GM19239 (cell line): ENCODE results near the gene LTBP1.

Experiments
- DNase-seq: peaks from one replicate; pipeline ENCODE4 v3.0.0; 2011; ENCODE audit warnings: low spot score; ENCODE audit not compliant: insufficient read length
- FAIRE-seq: peaks from 2 replicates; lab custom pipeline; 2011; peaks lifted over from hg19 to GRCh38; lab: Jason Lieb, UNC

The LTBP1 gene

DNA sequence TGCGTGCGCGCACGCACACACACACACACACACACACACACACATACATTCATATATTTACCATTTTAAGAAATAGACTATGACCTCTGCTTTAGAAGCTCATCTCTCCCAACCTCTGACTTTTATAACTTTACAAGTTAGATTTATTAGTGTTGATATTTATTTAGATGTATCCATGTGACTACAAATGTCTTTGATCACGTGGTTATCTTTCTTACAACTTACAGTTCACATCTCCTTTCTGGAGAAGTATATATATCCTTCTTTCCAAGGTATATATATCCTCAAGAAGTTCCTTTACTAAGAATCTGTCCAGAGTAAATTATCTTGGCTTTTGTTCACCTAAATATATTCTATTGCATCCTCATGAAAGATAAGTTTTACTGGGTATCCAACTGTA is 16.3 kb upstream of the LTBP1 start:
- DNase-seq = no peak
- FAIRE-seq = no peak

DNA sequence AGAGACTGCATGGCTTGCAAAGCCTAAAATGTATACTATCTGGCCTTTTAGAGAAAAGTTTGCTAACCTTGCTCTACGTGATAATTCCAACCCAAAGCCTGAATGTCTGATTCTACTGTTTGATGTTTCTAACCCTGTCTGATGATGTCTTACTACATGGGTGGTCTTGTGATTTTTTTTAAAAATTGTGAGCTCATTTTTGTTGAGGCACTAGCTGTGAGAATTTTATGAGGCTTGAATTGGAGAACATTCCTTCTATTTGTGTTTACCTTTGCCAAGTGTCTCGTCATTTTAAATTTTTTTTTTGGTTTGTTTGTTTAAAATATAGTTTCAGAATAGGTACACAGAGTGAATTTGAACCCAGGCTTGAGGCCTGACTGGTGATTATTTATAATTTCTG is 15.2 kb upstream of the LTBP1 start:
- DNase-seq = no peak
- no peak for FAIRE-seq

DNA sequence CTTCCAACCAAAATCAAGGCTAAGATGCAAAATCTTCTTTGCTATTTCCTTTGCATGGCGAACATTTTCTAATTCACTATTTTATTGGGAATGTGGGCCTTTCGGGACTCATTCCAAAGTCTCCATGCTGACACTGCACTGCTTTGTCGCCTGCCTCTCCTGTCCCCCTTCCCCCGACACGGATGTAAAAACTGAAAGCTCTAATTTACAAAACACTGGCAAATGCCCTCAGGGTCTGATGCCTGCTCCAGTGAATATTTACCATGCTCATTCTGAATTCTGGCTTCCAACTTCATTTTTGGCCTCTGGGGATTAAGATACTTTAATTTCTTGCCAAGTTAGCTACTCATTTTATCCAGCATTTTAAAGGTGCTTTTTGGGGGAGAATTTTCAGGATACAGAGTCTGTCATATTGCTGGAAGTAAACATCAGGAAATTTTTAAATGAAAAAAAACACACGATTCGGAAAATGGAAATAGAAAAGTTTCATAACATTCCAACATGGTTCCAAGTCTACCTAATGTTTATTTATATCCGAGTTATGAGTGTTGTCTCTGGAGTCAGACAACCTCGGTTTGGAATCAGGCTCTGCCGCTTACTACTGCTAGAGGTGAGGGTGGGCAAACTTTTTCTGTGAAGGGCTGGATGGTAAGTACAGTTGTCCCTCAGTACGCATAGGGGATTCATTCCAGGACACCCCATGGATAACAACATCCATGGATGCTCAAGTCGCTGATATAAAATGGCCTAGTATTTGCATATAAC is 14.6 kb upstream of the LTBP1 start:
- FAIRE-seq = no peak
- DNase-seq = no peak

DNA sequence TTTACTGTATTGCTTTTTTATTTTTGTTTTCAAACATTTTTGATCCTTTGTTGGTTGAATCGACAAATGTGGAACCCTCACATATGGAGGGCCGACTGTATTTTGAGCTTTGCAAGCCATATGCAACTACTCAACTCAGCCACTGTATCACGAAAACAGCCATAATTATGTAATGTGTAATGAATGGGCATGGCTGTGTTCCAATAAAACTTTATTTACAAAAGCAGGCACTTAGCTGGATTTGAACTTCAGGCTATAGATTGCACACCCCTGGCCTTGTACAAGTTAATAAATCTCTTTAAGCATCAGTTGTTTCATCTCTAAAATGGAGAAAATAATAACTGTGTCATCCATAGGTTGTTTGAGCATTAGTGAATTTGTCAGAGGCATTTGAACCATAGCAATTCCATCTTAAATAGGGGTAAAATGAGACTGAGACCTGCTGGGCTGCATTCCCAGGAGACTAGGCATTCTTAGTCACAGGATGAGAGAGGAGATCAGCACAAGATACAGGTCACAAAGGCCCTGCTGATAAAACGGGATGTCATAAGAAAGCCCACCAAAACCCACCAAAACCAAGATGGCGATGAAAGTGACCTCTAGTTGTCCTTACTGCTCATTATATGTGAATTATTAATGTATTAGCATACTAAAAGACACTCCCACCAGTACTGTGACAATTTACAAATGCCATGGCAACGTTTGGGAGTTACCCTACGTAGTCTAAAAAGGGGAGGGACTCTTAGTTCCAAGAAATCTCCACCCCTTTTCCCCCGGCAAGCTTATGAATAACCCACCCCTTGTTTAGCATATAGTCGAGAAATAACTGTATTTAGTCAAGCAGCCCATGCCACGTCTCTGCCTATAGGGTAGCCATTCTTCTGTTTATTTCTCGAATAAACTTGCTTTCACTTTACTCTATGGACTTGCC is 13.7 kb upstream of the LTBP1 start:
- DNase-seq = no peak
- FAIRE-seq = no peak

DNA sequence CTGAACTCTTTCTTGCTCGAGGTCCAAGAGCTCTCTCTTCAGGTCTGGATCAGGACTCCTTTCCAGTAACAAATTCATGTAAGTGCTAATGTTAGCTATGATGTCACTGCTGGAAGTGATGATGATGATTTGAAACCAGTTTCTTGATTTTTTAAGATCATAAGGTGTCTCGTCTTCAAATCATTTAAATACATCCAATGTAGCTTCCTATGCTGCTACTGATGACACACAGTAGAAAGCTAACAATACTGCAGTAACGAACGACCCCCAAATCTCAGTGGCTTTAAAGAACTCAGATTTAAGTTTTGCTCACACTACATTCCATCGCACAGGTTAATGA is 13.0 kb upstream of the LTBP1 start:
- FAIRE-seq = no peak

DNA sequence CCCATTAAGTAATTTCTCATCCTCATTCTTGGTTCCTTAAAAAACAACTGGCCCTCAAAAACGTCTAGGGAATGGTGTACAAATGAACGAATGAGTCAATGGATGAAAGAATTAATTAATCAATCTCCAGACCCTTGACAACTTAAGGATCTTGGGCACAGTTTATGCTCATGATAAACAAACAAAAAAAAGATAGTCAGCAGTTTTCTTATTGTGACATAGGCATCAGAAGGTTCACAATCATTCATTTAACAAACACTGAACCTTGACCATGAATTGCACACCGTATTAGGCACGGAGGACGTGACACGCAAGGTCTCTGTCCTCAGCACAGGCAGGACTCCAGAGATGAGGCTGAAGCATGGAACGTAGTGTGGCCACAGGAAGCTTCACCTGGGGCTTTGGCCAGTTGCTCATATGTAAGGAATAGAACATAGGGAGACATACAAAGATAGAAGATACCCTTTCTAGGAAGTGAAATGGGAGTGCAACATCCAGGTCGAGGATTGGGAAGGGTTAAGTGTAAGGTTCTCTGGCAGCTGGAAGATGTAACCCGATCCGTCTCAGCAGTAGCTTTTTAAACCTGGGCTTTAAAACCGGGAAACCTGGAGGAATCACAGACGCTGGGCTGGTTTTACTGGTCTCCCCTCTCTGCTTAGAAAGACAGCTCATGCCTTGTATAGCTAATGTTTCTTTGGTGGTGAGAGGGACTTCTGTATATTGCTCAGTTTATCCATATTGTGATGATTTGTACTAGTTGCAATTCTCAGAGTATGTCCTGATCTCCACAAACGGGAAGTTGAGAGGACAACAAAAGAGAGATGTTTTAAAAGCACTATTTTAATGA is 8.9 kb upstream of the LTBP1 start:
- DNase-seq (no peak), FAIRE-seq (no peak)

More for the DNA sequence above, 13.0 kb upstream of the LTBP1 start:
- no peak for DNase-seq

DNA sequence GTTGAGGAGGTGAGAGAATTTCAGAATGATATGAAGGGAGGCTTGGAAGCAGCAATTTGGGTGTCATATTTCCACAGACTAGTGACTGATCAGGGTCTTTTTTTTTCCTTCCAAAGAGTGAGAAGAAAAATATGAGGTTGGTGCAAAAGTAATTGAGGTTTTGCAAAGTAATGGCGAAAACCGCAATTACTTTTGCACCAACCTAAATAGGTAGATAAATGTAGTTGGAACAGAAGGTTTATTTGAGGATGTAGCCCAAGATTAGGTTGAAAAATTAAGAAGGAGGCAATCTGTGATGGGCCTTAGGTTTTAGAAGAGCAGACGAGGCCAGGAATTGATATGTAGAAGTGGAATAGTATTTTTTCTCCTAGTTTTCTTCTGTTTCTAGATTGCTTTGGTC is 7.8 kb upstream of the LTBP1 start:
- DNase-seq = no peak
- FAIRE-seq = no peak

DNA sequence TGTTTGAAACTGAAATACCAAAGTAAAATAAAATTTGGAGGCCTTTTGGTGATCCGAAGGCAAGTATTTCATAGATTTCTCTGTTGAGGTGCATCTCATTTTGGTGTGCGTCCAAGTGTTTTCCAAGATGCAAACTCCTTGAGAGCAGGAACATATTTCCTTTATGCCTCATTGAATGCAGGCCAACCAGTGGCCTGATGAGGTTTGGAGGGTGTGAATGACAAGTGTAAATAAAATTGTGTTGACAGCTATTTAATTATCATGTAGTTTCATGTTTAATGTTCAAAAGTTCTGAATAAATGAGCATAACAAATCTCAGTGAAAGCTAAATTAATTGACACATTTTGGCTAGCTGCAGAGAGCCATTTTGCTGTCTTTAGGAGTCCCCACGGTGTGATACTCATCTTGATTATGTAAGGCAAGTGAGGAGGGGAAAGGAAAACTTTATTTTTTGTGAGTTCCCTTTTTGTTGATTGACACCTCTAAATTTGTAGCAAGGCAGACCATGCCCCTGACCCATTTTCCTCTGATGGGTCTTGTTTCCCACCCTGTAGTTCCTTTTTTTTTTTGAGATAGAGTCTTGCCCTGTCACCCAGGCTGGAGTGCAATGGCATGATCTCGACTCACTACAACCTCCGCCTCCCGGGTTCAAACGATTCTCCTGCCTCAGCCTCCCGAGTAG is 6.3 kb upstream of the LTBP1 start:
- FAIRE-seq = no peak
- no peak for DNase-seq

DNA sequence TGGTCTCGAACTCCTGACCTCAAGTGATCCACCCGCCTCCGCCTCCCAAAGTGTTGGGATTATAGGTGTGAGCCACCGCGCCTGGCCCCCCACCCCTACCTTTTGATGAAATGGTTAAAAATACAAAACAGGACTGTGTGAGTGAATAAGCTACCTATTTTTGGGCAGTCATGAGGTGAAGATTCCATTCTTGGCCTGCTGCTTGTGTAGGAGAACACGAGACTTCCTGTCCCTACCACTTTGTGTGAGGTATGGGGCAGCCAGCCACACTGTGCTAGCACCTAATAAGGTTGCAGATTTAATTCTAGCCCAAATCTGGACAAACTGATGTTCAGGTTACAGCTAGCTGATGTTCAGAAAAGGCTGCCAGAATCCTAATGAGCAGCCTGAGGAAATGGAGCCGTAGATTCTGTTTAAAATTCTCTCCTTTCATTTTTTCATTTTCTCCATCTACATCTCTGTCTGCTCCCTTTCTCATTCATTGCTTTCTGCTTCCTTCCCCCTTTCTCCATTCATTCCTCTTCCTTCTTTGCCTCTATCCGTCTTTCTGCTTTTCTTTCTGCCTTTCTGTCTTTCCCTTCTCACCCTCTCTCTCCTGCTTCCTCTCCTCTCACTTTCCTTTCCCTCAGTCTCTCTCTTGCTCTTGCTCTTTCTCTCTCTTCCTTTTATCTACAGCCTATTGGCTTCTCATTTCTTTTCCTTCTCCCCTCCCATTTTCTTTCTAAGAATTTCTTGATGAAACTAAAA is 4.6 kb upstream of the LTBP1 start:
- DNase-seq (no peak), FAIRE-seq (no peak)

DNA sequence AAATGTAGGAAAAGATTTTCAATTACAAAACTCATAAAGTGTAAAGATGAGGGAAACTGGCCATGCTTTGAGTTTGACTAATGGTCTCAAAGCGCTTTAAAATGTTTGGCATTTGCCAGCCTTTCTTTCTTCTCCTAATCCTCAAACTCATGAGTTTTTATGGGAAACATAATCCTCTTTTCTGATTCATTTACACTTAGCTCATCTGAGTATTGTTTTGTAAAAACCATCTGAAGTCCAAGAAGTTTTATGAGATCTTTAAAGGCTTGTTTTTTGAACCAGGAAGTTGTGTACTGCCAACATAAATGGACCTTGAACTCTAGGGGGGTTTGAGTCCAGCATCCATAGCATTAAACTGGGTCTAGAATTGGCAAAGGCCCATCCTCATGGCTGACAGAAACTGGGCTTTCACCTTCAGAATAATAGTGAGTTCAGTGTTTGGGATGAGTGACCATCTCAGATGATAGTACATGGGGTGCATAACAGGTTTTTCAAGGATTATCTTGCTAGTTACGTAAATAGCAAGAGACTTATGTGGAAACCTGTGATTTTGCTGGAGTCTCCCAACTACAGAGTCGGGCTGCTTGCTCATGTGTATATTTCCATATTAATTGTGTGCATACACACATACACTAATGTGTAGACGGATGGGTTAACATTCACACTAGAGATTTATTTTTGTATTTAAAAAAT is 3.8 kb upstream of the LTBP1 start:
- no peak for DNase-seq
- no peak for FAIRE-seq

DNA sequence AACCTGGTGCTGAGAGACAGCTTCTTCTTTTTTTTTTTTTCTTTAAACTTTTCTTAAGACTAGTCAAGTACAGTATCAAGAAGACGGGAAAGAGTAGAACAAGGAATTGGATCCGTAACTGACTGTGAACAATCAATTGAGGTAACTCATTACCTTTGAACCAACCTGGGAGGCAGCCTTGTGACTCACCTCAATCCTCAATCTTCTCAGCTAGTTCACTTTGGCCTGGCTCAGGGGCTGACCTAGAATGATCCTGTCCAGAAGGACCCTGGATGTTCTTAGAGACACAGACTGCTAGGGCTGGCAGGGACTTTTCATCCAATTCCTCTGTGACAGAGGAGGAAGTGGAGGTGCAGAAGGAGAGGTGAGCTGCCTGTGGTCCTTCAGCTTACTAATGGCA is 1.5 kb upstream of the LTBP1 start:
- no peak for FAIRE-seq
- DNase-seq = no peak

DNA sequence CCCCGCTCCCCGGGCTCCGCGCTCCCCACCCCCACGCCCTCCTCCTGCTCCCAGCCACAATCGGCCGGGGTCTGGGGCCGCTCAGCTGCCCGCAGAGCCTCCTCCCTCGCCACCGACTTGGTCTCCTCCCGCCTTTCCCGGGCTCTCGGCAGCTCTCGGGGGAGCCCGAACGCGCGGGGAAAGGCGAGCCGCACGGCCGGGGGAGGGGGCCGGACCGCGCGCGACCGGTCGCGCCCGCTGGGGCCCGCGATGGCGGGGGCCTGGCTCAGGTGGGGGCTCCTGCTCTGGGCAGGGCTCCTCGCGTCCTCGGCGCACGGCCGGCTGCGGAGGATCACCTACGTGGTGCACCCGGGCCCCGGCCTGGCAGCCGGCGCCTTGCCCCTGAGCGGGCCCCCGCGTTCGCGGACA is 327 bp downstream of the LTBP1 start:
- FAIRE-seq = no peak

DNA sequence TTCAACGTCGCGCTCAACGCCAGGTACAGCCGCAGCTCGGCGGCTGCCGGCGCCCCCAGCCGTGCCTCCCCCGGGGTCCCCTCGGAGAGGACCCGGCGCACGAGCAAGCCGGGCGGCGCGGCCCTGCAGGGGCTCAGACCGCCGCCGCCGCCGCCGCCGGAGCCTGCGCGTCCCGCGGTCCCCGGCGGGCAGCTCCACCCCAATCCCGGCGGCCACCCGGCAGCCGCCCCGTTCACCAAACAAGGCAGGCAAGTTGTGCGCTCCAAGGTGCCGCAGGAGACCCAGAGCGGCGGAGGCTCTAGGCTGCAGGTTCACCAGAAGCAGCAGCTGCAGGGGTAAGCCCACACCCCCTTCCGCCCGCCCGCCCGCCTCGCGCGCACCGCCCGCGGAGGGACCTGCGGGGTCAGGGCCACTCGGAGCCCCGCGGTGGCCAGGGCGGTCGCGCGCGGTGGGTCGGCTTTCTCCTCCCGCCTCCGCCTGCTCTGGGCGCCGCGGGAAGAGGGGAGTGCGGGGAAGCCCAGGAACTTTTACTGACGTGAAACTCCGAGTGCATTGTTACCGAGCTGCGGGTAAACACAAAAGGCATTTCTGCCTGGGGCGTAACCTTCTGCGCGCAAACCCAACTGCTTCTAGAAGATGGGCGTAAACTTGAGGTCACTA is 861 bp downstream of the LTBP1 start:
- FAIRE-seq (no peak), DNase-seq (peak; percentile 27)

More for the DNA sequence above, 327 bp downstream of the LTBP1 start:
- DNase-seq = no peak

DNA sequence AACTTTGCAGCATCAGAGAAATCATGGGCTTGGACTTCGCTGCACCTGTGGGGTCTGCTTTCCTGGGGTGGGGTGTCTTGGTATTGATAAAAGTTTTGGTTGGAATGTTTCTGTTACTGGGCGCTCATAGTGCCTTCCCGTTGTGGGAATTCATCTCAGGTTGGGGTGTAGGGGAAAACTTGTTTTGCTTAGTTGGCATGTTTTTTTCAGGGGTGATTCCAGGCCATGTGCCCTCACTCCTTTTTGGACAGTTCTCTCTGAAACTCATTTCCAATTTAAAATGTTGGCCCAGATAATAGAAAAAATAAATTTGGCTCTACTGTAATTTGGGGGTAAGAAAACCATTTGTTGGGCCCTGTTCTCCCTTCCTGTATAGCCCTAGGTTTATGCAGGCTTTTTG is 1.5 kb downstream of the LTBP1 start:
- FAIRE-seq (no peak), DNase-seq (no peak)

DNA sequence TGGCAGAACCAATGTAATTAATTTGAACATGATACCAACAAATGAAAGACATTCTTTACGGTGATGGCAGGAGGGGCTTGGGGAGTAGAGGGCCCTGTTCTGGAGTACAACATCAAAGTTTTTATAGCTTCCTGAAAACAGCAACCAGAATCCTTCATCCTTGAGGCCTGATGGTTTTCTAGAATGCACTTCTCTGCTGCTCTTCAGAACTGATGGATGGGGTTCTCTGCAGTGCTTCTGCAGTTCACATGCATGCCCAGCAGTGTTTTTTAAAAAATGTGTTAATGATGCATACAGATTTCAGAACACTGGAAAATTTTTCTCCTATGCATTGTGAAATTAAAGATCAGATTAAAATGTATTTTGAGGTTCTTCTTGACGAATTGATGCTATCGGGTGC is 2.5 kb downstream of the LTBP1 start:
- no peak for FAIRE-seq
- no peak for DNase-seq

DNA sequence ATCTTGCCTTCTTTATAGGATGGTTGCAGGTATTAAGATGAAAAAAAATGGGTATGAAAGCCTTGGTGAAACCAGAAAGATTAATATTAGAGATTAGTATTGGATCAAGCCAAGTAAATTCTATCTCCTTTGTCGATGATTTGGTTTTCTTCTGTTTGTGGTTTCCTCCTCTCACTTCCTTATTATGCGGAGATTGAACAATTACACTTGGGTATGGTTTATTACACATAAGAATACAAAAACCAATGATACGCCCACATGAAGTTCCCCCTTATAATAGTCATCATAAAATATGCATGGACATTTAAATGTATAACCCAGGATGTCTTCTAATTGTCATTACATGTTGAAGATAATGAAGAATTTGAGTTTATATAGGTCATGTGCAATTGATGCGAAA is 4.9 kb downstream of the LTBP1 start:
- DNase-seq (no peak), FAIRE-seq (no peak)

DNA sequence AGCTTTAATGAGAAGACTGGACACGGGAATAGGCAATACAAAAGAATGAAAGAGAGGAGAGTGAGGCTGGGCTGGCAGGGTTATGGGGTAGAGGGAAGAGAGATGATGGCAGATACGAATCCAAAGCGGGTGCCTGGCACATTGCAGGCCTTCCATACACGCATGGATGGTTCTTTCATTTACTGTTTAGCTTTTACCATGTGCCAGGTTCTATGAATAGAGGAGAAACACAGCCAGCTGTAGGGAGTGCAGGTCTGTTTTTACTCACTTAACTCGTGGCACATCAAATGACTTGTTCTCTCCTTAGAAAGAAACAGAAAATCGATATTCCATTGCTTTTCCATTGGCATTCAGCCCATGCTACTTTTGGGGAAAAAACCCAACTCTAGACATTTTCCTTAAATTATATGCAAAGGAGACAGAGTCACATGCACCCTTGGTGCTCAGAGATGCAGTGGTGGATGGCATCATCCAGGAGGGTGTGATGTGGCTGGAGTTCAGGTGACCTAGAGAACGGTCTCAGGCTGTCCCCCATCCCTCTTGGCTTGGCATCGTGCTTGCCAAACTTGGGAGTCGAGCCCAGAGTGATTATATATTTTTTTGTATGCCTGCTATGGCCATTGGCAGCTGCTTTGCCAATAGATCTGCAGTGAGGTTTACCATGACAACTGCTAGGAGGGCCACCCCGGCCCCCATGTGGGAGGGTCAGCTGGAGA is 6.2 kb downstream of the LTBP1 start:
- FAIRE-seq = no peak
- DNase-seq = no peak

DNA sequence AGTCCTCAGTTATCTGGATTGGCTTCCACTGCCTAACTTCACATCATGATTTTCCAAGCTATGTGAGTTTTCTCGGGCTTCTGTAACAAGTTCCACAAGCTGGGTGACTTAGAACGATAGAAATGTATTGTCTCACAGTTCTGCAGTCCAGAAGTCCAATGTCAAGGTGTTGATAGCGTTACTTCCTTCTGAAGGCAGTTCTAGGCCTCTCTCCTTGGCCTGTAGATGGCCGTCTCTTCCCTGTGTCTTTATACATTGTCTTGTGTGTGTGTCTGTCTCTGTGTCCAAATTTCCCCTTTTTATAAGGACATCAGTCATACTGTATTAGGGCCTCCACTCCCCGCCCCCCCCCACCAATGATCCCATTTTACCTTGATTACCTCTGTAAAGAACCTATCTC is 7.5 kb downstream of the LTBP1 start:
- DNase-seq (no peak), FAIRE-seq (no peak)
